ENCODE data around the gene RRAGC. TPM values are rescaled to one million over a fixed set of nuclear protein-coding genes. Genes with fewer than 3 reads are reported as not detected.

Gene RRAGC
- polyA plus RNA-seq (2013, experiment 1 of 2) = 12.3 TPM
- polyA plus RNA-seq (2013, experiment 2 of 2) = 12.5 TPM

- Histone ChIP-seq H2BK15ac (replicated peaks; ENCODE audit: low read depth) (no peak within 1 kb of the TSS), H3K4me1 (ENCODE audit: control insufficient read depth, low read depth, low read length) (no peaks in the 10 kb centered on the region), H3K23ac (ENCODE audit: low read length) (peak within 1 kb of the TSS; percentile 24), H4K5ac (ENCODE audit: low read length) (no peak within 1 kb of the TSS), H3K79me2 (ENCODE audit: control insufficient read depth, insufficient read depth, low read length) (peaks cover 2% of the 10 kb centered on the region), H3K27me3 (ENCODE audit: insufficient read depth, low read length, poor library complexity) (no peaks in the 10 kb centered on the region), H3K56ac (ENCODE audit: low read length) (peak within 1 kb of the TSS; percentile 95), H3K27ac (ENCODE audit: low read depth, low read length) (peak within 1 kb of the TSS; percentile 29), H3K36me3 (ENCODE audit: control insufficient read depth, insufficient read depth, low read length) (peaks cover 2% of the 10 kb centered on the region), H3K4me3 (ENCODE audit: low read length) (peak within 1 kb of the TSS; percentile 94), H3K9ac (ENCODE audit: low read length) (peak within 1 kb of the TSS; percentile 94), H4K8ac (ENCODE audit: low read depth, low read length) (no peak within 1 kb of the TSS), H2BK120ac (ENCODE audit: low read depth, low read length) (no peak within 1 kb of the TSS), H3K18ac (ENCODE audit: low read length) (peak within 1 kb of the TSS; percentile 18), H2AK5ac (ENCODE audit: low read length) (no peak within 1 kb of the TSS), H3K79me1 (ENCODE audit: low read length) (peaks cover 6% of the 10 kb centered on the region), H3K4ac (ENCODE audit: low read depth, low read length) (no peak within 1 kb of the TSS), H3K4me2 (ENCODE audit: low read length) (peak within 1 kb of the TSS; percentile 100), H2BK5ac (ENCODE audit: low read length) (no peak within 1 kb of the TSS)
- WGBS (ENCODE audit: extremely low coverage, insufficient coverage, low lambda C conversion rate) = no CpG with 5 or more reads among the region's 70 CpGs
- peak; percentile 99 for DNase-seq
Measured at GRCh38 chr1:38859561-38860453, at the start of gene RRAGC. RRAGC (minus strand) TSS chr1:38859772; CDS start chr1:38859646, 126 bp downstream.

GRCh38 chr1:38908821-38909220, 49.2 kb upstream of the RRAGC start:
- Histone ChIP-seq H3K27me3 (ENCODE audit: insufficient read depth, low read length, poor library complexity) (no peaks in the 10 kb centered on the region), H2BK5ac (ENCODE audit: low read length) (no peak overlapping the region), H4K5ac (ENCODE audit: low read length) (no peak overlapping the region), H2BK15ac (replicated peaks; ENCODE audit: low read depth) (no peak overlapping the region), H3K23ac (ENCODE audit: low read length) (no peak overlapping the region), H3K36me3 (ENCODE audit: control insufficient read depth, insufficient read depth, low read length) (no peaks in the 10 kb centered on the region), H3K9ac (ENCODE audit: low read length) (no peak overlapping the region), H3K18ac (ENCODE audit: low read length) (no peak overlapping the region), H3K79me2 (ENCODE audit: control insufficient read depth, insufficient read depth, low read length) (no peaks in the 10 kb centered on the region), H2BK120ac (ENCODE audit: low read depth, low read length) (no peak overlapping the region), H3K27ac (ENCODE audit: low read depth, low read length) (no peak overlapping the region), H3K79me1 (ENCODE audit: low read length) (no peaks in the 10 kb centered on the region), H3K4me2 (ENCODE audit: low read length) (no peak overlapping the region), H3K4ac (ENCODE audit: low read depth, low read length) (no peak overlapping the region), H4K8ac (ENCODE audit: low read depth, low read length) (no peak overlapping the region), H2AK5ac (ENCODE audit: low read length) (no peak overlapping the region), H3K56ac (ENCODE audit: low read length) (no peak overlapping the region), H3K4me3 (ENCODE audit: low read length) (no peak overlapping the region), H3K4me1 (ENCODE audit: control insufficient read depth, low read depth, low read length) (no peaks in the 10 kb centered on the region)
- DNase-seq = no peak
- no CpG with 5 or more reads among the region's 13 CpGs for WGBS (ENCODE audit: extremely low coverage, insufficient coverage, low lambda C conversion rate)

- Histone ChIP-seq H3K27me3 (ENCODE audit: insufficient read depth, low read length, poor library complexity) (no peaks in the 10 kb centered on the region), H3K56ac (ENCODE audit: low read length) (no peak overlapping the region), H2BK120ac (ENCODE audit: low read depth, low read length) (no peak overlapping the region), H3K23ac (ENCODE audit: low read length) (no peak overlapping the region), H4K5ac (ENCODE audit: low read length) (no peak overlapping the region), H3K36me3 (ENCODE audit: control insufficient read depth, insufficient read depth, low read length) (no peaks in the 10 kb centered on the region), H3K4me3 (ENCODE audit: low read length) (no peak overlapping the region), H3K79me1 (ENCODE audit: low read length) (no peaks in the 10 kb centered on the region), H3K79me2 (ENCODE audit: control insufficient read depth, insufficient read depth, low read length) (no peaks in the 10 kb centered on the region), H3K27ac (ENCODE audit: low read depth, low read length) (no peak overlapping the region), H3K4me2 (ENCODE audit: low read length) (no peak overlapping the region), H3K18ac (ENCODE audit: low read length) (no peak overlapping the region), H3K4me1 (ENCODE audit: control insufficient read depth, low read depth, low read length) (no peaks in the 10 kb centered on the region), H3K9ac (ENCODE audit: low read length) (no peak overlapping the region), H2BK5ac (ENCODE audit: low read length) (no peak overlapping the region), H2BK15ac (replicated peaks; ENCODE audit: low read depth) (no peak overlapping the region), H2AK5ac (ENCODE audit: low read length) (no peak overlapping the region), H3K4ac (ENCODE audit: low read depth, low read length) (no peak overlapping the region), H4K8ac (ENCODE audit: low read depth, low read length) (no peak overlapping the region)
- no peak for DNase-seq
- WGBS (ENCODE audit: extremely low coverage, insufficient coverage, low lambda C conversion rate) = no CpG with 5 or more reads among the region's 2 CpGs
Measured at GRCh38 chr1:38905985-38906384, 46.4 kb upstream of the RRAGC start.

GRCh38 chr1:38899560-38899959, 40.0 kb upstream of the RRAGC start:
- no peak for DNase-seq
- no peak overlapping the region for H2BK120ac ChIP-seq (ENCODE audit: low read depth, low read length)

GRCh38 chr1:38898653-38899230, 39.2 kb upstream of the RRAGC start:
- H3K79me1 ChIP-seq (ENCODE audit: low read length) = no peaks in the 10 kb centered on the region
- H4K8ac ChIP-seq (ENCODE audit: low read depth, low read length) = no peak overlapping the region
- no peaks in the 10 kb centered on the region for H3K27me3 ChIP-seq (ENCODE audit: insufficient read depth, low read length, poor library complexity)
- no peak overlapping the region for H3K23ac ChIP-seq (ENCODE audit: low read length)
- no peak for DNase-seq
- no peak overlapping the region for H2BK120ac ChIP-seq (ENCODE audit: low read depth, low read length)
- H3K27ac ChIP-seq (ENCODE audit: low read depth, low read length) = no peak overlapping the region
- H2BK15ac ChIP-seq (replicated peaks; ENCODE audit: low read depth) = no peak overlapping the region
- no peak overlapping the region for H2BK5ac ChIP-seq (ENCODE audit: low read length)
- no peak overlapping the region for H3K4ac ChIP-seq (ENCODE audit: low read depth, low read length)
- H3K4me1 ChIP-seq (ENCODE audit: control insufficient read depth, low read depth, low read length) = no peaks in the 10 kb centered on the region
- H4K5ac ChIP-seq (ENCODE audit: low read length) = no peak overlapping the region
- no peaks in the 10 kb centered on the region for H3K36me3 ChIP-seq (ENCODE audit: control insufficient read depth, insufficient read depth, low read length)
- no peaks in the 10 kb centered on the region for H3K79me2 ChIP-seq (ENCODE audit: control insufficient read depth, insufficient read depth, low read length)
- no peak overlapping the region for H2AK5ac ChIP-seq (ENCODE audit: low read length)
- H3K4me2 ChIP-seq (ENCODE audit: low read length) = no peak overlapping the region
- H3K56ac ChIP-seq (ENCODE audit: low read length) = no peak overlapping the region
- no peak overlapping the region for H3K9ac ChIP-seq (ENCODE audit: low read length)
- no peak overlapping the region for H3K18ac ChIP-seq (ENCODE audit: low read length)
- H3K4me3 ChIP-seq (ENCODE audit: low read length) = no peak overlapping the region

More at GRCh38 chr1:38899560-38899959, 40.0 kb upstream of the RRAGC start:
- no peaks in the 10 kb centered on the region for H3K36me3 ChIP-seq (ENCODE audit: control insufficient read depth, insufficient read depth, low read length)
- H2BK5ac ChIP-seq (ENCODE audit: low read length) = no peak overlapping the region
- no peak overlapping the region for H3K18ac ChIP-seq (ENCODE audit: low read length)
- H3K9ac ChIP-seq (ENCODE audit: low read length) = no peak overlapping the region
- H3K79me1 ChIP-seq (ENCODE audit: low read length) = no peaks in the 10 kb centered on the region
- no peak overlapping the region for H3K27ac ChIP-seq (ENCODE audit: low read depth, low read length)
- H2BK15ac ChIP-seq (replicated peaks; ENCODE audit: low read depth) = no peak overlapping the region
- H3K23ac ChIP-seq (ENCODE audit: low read length) = no peak overlapping the region
- H3K27me3 ChIP-seq (ENCODE audit: insufficient read depth, low read length, poor library complexity) = no peaks in the 10 kb centered on the region
- WGBS (ENCODE audit: extremely low coverage, insufficient coverage, low lambda C conversion rate) = no CpG with 5 or more reads among the region's 4 CpGs
- H4K5ac ChIP-seq (ENCODE audit: low read length) = no peak overlapping the region
- no peak overlapping the region for H3K56ac ChIP-seq (ENCODE audit: low read length)
- no peak overlapping the region for H3K4me2 ChIP-seq (ENCODE audit: low read length)
- no peak overlapping the region for H3K4me3 ChIP-seq (ENCODE audit: low read length)
- H3K4ac ChIP-seq (ENCODE audit: low read depth, low read length) = no peak overlapping the region
- H3K79me2 ChIP-seq (ENCODE audit: control insufficient read depth, insufficient read depth, low read length) = no peaks in the 10 kb centered on the region
- H4K8ac ChIP-seq (ENCODE audit: low read depth, low read length) = no peak overlapping the region
- H3K4me1 ChIP-seq (ENCODE audit: control insufficient read depth, low read depth, low read length) = no peaks in the 10 kb centered on the region
- H2AK5ac ChIP-seq (ENCODE audit: low read length) = no peak overlapping the region

Measured in mesendoderm (in vitro differentiated cells).